AML-193 (cell line): ENCODE data around the gene GNAI3.
"Not testable (repeated sequence)": the region's sequence is repeated elsewhere in the genome, so short reads cannot be mapped to it uniquely, and the experiment has no call there.

Experiments used
- DNase-seq, 2 experiments: peaks; one replicate each; lab custom pipeline; 2025; lab: John Stamatoyannopoulos, UW

The GNAI3 gene

DNA sequence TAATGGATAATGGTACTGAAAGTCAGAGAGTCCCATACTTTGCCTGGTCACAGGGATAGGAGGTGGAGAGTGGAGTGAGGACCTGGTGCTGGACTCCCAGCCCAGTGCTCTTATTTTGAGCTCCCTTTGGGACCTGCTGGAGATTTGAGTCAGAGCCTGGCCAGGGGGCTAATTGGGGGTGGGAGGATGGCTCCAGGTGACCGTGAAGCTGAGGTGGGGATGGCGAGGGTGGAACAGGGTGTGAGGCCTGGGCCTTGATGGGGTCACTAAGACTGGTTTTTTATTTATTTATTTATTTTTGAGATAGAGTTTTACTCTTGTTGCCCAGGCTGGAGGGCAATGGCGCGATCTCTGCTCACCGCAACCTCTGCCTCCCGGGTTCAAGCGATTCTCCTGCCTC is 89.0 kb downstream of the GNAI3 start:
- no peak for DNase-seq

DNA sequence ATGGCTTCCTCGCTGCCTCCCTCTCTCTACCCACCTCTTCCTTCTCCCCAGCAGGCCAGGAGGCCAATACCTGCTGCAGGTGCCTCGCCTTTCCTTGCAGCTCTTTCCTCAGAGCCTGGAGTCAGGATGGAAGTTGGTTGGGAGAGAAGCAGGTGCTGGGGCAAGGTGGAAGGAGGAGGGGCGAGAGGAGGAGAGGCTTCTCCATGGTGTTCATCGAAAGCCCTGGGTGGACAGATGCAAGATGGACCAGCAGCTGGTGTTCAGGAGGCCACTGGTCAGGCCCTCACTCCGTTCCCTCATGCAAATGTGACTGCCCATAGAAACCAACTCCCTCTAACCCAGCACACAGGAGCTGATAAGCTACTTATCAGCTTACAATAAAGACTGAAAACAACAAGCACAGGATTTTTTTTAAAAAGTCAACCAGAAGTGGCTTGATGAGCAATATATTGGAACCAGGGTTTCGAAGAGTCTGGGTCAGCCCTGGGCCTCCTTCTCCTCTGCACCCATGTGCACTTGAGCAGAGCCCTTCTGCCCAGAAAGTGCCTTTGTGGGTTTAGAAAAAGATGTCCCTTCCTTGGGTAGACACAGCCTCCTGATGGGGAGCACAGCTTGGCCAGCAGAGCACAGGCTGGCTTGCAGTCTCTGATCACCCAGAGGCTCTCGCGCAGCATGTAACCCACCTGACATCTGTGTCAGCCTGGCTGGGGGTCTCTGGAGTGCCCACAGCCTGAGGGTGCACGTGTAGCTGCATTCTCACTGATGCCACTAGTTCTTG is 90.8 kb downstream of the GNAI3 start:
- DNase-seq: no peak

DNA sequence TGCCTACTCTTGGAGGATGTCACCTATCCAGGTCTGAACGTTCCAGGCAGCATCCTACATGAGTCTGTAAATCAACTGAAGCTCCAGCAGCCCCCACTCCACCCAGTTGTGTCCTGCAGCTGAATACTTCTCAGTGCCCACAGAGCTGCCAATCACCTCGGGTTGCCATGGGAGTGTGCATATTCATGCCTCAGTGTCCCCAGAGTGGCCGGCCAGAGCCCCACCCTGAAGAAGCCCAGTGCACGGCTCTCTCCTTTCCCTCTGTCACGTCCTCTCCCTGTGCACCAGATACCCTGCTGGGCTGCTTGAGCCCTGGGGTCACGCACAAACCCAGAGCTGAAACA is 91.4 kb downstream of the GNAI3 start:
- DNase-seq: no peak

DNA sequence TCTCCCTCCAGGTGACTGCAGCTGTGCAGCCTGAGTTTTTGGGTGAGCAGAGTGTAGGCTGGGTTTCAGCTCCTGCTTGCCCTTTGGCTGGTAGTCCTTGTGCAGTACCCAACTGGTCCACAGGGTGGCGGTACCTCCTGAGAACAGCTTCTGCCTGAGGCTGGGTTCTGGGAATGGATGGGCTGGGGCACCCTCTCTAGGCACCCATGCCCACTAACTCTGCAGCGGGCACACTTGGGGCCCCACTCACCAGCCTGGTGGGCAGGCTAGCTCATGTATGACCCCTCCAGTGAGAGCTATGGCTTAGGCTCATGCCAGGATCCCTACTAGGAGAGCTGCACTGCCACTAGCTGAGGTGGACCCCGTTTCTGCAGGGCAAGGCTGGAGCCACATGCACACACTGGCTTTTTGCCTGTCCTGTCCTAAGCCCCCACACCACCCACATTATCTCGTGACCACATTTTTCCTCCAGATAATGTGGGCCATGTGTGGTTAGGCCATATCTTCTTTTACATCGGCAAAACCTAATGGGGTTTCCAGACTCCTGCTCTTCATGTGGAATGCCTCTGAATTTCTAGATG is 92.0 kb downstream of the GNAI3 start:
- peak; percentile 52 to 64 for DNase-seq

DNA sequence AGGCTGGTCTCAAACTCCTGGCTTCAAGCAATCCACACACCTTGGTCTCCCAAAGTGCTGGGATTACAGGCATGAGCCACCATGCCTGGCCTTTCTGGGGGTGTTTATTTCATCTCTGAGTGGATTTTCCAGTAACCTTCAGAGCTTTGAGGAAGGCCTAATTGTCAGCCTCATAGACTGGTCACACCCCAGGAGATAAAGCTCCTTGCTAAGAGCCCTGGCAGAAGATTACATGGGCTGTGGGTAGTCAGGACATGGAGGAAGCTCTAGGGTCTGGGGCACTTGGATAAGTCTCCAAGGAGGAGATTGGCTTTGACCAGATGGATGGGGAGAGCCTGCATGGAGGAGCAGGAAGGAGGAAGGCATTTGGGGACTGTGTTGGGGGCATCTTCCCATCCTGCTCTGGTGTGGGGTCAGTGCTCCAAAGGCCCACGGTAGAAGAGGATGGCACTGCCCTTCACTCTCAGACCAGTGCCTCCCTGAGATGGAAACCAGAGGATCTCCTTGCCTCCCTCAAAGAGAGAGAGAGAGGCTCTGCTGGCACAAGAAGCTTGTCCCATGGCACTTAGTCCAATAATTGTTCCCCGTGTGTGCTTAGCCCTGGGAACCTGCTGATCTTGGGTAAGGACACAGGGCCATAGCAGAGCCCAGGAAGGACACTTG is 92.8 kb downstream of the GNAI3 start:
- DNase-seq: no peak

DNA sequence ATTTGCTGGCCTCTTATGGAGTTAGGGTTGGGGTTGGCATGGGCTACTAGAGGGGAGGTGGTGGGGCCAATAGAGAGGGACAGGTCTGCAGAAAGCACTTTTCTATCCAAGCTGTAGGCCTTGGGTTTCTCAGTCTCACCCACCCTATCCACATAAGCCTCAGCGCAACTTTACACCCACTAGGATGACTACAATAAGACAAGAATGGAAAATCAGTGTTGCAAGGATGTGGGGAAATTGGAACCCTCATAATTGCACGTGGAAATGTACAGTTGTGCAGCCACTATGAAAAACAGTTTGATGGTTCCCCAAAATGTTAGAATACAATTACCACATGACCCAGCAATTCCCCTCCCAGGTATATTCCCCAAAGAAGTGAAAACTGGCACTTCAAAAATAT is 93.4 kb downstream of the GNAI3 start:
- DNase-seq: no peak

DNA sequence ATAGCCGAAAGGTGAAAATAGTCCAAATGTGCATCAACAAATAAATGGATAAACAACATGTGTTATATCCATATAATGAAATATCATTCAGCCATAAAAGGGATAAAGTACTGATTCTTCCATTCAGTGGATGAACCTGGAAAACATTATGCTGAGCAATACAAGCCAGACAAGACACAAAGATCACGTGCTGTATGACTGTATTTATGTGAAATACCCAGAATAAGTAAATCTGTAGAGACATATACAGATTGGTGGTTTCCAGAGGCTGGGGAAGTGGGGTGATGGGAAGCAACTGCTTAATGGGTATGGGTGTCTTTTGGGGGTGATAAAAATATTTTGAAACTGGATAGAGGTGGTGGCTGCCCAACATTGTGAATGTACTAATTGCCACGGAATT is 94.2 kb downstream of the GNAI3 start:
- DNase-seq: no peak

DNA sequence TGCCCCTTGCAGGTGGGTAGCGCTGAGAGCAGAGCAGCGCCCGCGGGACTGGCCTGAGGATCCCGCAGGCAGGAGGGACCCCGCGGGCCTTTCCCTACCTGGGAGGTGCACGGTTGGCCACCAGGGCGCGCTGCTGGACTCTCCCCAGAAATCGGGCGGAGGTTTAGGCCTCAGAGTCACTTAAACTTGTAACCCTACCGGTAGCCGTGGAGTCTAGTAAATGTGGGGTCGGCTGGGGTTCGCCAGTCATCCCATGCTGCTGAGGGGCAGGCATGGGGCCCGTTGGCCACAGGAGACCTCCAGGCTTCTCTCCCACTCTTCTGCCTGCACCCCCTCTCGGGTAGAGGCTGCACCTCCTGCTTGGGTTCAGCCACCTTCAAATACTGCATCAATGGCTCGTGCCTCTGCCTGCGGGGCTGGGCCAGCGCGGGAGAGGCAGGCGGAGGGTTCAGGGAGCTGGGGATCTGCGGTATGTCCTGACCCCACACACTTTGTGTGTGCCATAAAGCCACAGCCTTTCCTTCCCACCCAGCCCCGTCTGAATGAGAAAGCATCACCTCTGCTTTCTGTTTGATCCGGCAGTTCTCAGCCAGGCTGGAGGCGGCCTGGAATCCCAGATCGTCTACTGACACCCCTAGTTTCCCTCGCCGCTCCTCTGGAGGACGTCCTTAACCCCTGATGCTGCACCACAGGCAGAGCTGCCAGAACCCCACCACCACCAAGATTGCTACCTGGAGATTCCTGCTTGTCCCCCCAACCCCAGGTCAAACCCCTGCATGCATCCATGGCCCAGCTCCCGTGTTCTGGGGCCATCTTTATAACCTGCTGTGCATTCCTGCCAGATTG is 95.2 kb downstream of the GNAI3 start:
- peak; percentile 30 to 55 for DNase-seq

DNA sequence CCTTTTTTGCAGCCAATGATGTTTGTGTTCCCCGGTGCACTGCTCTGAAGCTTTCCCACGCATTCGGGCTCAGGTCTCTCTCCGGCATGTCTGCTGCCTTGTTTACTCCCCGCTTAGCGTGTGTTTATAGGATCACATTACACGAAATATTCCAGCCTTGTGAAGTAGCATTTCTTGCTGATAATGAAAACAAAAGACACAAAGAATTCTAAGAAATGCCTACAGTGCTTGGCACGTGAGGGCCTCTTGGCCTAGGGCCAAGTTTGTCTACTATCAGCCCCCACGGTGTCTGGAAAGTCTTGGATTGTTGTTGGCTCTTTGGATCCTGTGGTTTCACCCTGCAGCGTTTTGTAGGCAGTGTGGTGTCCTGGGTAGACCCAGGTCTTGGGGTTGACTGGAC is 96.3 kb downstream of the GNAI3 start:
- DNase-seq: no peak

DNA sequence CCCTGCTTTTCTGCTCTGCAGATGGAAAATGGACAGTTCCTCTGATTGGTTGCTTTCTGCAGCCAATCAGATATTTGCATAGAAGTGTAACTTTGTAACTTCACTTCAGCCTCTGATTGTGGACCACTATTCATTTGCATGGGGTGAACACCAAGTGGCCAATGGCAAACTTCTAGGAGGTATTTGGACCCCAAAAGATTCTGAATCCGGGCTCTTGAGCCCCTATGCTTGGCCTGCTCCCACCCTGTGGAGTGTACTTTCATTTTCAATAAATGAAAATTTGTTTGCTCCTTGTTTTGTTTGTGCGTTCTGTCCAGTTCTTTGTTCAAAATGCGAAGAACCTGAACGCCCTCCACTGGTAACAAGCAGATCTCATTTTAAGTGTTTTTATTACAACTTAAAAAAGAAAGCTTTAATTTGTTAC is 101.1 kb downstream of the GNAI3 start:
- DNase-seq: peak; percentile 39 to 44

DNA sequence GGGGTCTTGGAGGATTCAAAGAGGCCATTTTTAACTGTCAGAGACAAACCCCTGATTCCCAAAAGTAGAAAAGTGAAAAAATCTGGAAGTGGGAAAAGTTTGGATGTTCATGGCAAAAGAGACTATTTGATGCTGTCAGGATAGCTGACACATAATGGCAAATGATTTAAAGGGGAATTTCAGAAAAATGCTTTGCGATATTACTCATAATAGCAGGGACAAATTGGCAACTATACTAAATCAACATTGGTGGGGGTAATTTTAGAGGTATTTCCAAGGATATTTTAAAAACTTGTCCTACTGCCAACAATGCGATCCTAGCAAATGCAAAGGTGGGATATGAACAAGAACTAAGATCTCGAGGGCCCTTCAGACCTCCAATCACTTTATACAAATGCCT is 102.2 kb downstream of the GNAI3 start:
- DNase-seq: no peak

DNA sequence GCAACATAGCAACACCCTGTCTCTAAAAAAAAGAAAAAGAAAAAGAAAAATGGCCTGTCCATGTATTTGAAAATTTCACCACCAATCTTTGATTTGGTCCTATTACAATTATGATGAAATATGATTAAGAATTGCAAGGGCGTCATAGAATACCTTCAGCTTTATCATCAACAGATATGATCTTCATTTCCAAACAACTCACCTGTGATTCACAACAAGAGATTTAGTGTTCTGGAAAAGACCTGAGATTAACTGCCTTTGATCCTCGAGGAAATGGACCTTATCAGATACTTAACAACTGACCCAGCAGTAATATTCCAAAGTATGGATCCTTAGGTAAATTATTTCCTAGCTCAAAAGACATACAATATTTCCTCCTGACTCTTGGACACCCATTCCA is 104.0 kb downstream of the GNAI3 start:
- DNase-seq: no peak

DNA sequence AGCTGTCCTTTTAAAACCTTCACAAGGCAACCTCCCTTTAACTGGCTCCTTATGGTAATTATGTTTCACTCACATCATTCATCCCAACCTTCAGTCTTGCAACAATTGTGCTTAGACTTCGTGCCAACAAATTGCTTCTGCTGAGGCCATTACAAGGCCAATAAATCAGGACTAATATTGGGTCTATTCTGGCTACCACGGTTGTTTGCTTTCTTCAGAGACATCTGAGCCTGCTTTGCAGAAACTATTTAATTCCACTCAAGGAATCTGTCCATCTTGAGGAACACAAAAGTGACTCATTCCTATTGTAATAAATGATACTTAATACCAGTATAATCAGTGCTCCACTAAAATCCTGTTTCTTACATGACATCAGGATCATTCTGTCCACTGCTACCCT is 104.9 kb downstream of the GNAI3 start:
- DNase-seq: no peak

DNA sequence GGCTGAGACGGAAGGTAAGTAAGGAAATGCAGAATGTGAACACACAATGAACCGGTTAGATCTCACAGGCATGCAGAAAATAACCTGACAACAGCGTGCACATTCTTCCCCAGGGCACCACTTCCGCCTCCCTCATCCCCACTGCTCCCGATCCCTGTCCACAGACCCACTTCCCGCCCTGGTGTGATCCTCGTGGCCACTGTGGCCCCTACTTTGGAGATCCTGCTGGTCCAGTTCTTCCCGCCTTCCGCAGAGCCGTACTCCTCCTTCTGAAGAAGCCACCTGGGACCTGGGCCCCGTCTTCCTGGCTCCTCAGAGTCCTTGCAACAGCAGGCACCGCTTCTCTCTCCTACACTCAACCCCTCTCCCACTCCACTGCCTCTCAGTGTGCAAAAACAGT is 106.1 kb downstream of the GNAI3 start:
- no peak for DNase-seq

DNA sequence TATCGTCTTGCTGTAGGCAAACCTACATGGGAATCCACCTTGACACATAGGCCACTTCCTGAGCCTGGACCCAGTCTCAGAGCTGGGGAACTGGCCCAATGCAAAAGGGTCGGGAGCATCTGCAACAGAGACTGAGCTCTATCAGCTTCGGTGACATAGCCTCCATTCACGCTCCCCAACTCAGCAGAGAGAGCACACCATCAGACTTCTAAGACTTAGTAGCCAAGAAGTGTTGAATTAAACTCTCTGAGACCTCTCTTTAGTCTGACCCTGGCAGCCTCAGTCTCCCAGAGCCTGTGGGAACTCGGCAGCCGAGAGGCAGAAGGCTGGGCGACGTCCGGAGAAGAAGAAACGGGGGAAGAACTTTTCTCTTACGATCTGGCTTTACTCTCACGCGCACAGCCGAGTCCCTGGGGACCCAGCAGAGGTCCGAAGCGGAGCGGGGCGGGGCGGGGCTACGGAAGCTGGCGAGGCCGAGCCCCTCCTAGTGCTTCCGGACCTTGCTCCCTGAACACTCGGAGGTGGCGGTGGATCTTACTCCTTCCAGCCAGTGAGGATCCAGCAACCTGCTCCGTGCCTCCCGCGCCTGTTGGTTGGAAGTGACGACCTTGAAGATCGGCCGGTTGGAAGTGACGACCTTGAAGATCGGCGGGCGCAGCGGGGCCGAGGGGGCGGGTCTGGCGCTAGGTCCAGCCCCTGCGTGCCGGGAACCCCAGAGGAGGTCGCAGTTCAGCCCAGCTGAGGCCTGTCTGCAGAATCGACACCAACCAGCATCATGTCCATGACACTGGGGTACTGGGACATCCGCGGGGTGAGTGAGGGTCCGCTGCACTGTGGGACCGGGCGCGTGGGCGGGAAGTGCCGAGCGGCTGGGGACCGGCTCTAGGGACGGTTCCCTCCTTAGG is 107.5 kb downstream of the GNAI3 start, which contains the start of gene GSTM4:
Gene GSTM4, plus strand, starts transcription at position 485 of the 905 bp plus-strand sequence. Its CDS starts 291 bp downstream, at position 776.
- DNase-seq: peak; percentile 52 to 58

DNA sequence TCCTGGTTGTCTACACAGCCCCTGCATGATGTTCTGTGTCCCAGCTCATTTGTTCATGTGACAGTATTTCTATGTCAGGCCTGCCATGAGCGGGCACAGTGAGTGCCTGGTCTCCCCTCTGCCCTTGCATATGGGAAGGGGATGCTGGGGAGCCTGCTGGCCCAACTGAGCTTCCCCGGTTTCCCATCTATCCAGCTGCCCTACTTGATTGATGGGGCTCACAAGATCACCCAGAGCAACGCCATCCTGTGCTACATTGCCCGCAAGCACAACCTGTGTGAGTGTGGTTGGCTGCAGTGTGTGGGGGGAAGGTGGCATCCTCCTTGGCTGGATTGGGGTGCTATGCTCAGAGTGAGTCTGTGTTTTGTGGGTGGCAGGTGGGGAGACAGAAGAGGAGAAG is 109.0 kb downstream of the GNAI3 start:
- DNase-seq: no peak

DNA sequence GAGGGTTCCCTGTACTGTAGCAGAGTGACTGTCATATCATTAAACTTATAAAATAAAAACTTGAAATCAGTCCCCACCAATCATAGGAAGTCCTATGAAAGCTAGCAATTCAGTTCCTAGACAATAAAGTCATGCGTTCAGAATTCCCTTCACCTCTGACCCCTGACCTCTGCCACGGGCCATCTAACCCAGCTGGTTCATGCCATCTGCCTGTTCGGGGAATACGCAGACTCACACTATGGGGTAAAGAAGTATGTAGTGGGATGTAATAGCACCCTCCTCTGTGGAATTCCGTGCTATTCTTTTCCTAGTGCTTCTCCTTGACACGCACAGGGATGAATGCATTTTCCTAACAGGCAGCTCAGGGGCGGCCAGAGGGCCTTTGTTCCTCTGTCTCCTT is 109.6 kb downstream of the GNAI3 start:
- DNase-seq: no peak

DNA sequence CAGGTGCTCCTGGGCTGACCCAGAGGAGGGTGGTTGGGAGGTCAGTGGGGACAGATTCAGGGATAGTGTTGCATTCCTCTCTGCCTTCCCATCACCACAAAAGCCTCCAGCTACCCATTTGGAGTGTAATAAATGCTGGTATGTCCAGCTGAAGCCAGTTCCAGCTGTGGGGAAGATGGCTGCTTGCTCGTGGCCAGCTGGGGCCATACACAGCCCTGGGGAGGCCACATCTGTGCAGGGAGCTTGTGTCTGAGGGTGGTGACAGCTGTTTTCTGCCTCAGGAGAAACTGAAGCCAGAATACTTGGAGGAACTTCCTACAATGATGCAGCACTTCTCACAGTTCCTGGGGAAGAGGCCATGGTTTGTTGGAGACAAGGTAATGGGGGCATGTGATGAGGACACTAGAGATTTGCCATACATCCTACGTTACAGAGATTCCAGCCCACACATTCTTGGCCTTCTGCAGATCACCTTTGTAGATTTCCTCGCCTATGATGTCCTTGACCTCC is 110.2 kb downstream of the GNAI3 start:
- no peak for DNase-seq

DNA sequence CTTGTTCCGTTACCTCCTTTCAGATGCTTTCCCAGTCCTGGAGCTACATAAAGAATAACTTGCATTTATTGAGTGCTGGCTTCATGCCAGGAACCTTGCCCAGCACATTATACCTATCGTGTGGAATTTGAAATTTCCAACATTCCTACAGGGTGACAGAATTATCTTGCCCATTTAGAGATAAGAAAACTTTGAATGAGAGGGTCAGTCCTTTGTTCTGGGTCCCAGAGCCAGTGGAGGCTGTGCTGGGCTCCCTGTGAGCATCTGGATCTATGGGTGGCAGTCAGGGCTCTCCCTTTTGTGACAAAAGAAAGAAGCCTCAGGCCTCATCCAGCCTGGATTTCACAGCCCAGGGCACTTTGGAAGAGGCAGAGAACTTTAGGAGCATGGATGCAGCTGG is 110.7 kb downstream of the GNAI3 start:
- no peak for DNase-seq

DNA sequence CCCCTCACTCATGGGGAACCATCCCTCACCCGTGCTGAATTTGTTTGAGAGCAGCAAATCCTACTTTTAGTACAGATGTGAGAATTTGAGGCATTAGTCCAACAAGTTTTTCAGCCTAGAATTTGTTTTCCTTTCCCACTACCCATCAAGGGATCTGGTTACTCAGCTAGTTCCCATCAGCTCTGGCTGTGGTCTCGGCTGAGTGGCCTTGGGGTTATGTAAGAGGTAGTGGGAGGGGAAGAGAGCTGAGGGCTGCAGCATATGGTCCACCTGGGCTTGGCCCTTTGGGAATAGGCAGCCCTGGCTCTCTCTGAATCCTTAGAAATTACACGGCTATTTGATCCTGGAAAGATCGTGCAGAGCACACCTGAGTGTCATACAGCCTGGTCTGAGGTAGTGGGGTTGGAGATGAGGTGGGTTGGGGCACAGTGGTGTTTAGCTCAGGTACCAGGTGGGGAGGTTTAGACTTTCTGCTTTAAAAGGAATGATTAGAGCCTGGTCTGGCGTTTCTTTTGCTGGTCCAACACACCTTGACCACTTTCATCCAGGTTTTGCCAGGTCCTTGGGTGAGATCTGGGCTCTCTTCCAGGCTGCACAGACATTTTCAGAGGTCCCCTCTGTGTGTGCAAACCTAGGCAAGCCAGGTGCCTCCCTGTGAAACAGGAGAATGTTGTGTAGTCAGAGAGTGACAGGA is 111.7 kb downstream of the GNAI3 start:
- no peak for DNase-seq

DNA sequence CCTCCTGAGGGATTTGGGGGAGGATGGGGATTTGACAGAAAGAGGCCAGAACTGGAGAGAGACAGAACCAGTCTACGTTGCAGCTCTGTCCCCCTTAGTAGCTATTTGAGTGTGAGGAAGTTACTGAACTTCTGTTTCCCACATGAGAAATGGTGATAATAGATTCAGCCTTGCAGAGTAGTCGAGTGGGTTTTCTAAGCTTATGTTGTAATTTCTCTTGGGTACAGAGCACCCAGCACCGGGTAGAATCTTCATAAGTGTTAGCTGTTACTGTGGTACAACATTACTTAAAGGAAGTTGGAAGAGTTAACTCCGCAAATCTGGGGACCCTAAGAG is 112.2 kb downstream of the GNAI3 start:
- DNase-seq: not testable (repeated sequence)
